Psoas muscle (tissue), 8 donors: ENCODE data around the gene SPEG. TPM values are rescaled to one million over a fixed set of nuclear protein-coding genes. Genes with fewer than 3 reads are reported as not detected.

Experiments
- ATAC-seq, 4 donors: fragments of 200-7000 bp; cut with Tn5 transposase; one replicate each; pipeline ENCODE4 v1.9.1; 2020; ENCODE audit warnings: moderate library complexity in 3 of 4, mild to moderate bottlenecking in 2 of 4
- DNase-seq, 2 donors: peaks; one replicate each; pipeline ENCODE4 v3.0.0-alpha.2; 2020
- H3K27ac ChIP-seq: fragments of 200-600 bp; one replicate; pipeline ENCODE4 v1.8.0; 2022
- H3K27me3 ChIP-seq, 3 donors: fragments of 200-600 bp in 1 of 3; one replicate each; pipeline versions ENCODE4 v1.6.1 to v1.8.0; 2013 to 2022; ENCODE audit warnings: low read length in 2 of 3, mild to moderate bottlenecking in 2 of 3, moderate library complexity in 1 of 3; ENCODE audit not compliant: insufficient read depth in 3 of 3
- H3K36me3 ChIP-seq, 2 donors: fragments of 200-600 bp in 1 of 2; one replicate each; pipeline versions ENCODE4 v1.6.1 to v1.8.0; 2013 to 2022; ENCODE audit warnings: low read depth in 1 of 2, mild to moderate bottlenecking in 1 of 2, moderate library complexity in 1 of 2; ENCODE audit not compliant: insufficient read depth in 1 of 2
- H3K4me1 ChIP-seq: fragments of 200-600 bp; one replicate; pipeline ENCODE4 v1.8.0; 2022
- H3K4me3 ChIP-seq: fragments of 200-600 bp; one replicate; pipeline ENCODE4 v1.8.0; 2022; ENCODE audit warnings: mild to moderate bottlenecking
- H3K9me3 ChIP-seq: fragments of 200-600 bp; one replicate; pipeline ENCODE4 v1.8.0; 2022
- CTCF ChIP-seq: fragments of 200-600 bp; IDR thresholded peaks from one replicate; pipeline ENCODE4 v1.8.0; 2022; ENCODE audit warnings: antibody characterized with exemption
- WGBS, 3 donors: extraction: QIAGEN DNeasy Blood & Tissue Kit; methylation state at CpG; one replicate each; pipeline versions ENCODE4 v1.1.6 to v1.1.7; 2013; 5-methylcytosine and 5-hydroxymethylcytosine counted together
- intact Hi-C, 2 donors: fragments of 100-400 bp; cut with DNase I; formaldehyde crosslinking; loops; one replicate each; pipeline versions ENCODE4 v1.11.0 to v1.14.2; 2022
- polyA plus RNA-seq, 3 donors: library from polyadenylated mRNA; stranded (reverse); fragments of 200-250 nt; gene quantifications; one replicate each; pipeline ENCODE4 v1.2.3, GENCODE V29; 2013
- total RNA-seq, 4 donors: library from RNA; stranded (reverse); fragmentation: NEBNext Ultra II Directional in 2 of 4; extraction: Animal tissue kit (Norgen Biotek cat#: 25700) in 2 of 4; gene quantifications; one replicate each; pipeline versions ENCODE4 v1.2.1 to v1.2.4, GENCODE V29; 2021 to 2023
- donor health status: healthy with polysubstance abuse.
- donor health status: DM: no; HTN: no; CAD: no; lungs with moderate emphysema.
- donor health status: Bipolar disorder and iron deficiency.
- donor health status: healthy.
- donor health status: DM: yes; HTN: yes; CAD: no.
- donor health status: DM: no; HTN: no; CAD: no.
- donor health status: DM: no; HTN: no; CAD: no.
- donor health status: DM: yes; HTN: yes; CAD: no.

The SPEG gene
- total and polyA plus RNA-seq, 7 donors: 34.8 to 419 (median 239) TPM

GRCh38 chr2:219459460-219460311 is 25.0 kb downstream of the SPEG start:
- Histone ChIP-seq H3K36me3 (peaks cover 0 to 45% of the 10 kb centered on the region in 2 donors), H3K27ac (peak overlapping the region; percentile 94), H3K9me3 (no peaks in the 10 kb centered on the region), H3K4me3 (peak overlapping the region; percentile 49), H3K4me1 (peaks cover 32% of the 10 kb centered on the region), H3K27me3 (no peaks in the 10 kb centered on the region)
- peak; percentile 67 to 78 (median 74) for ATAC-seq
- intact Hi-C loops: loop anchor here in 1 of 2 donors (2.0 kb wide), 1 partner anchor 39 kb away; the partner anchor contains the start of gene GMPPA
- TF ChIP-seq CTCF: peak; percentile 93
- DNase-seq: peak; percentile 69 to 86
- 21 to 33% (median 24%) methylated on average over 14 of the region's 14 CpGs for WGBS, 3 donors

GRCh38 chr2:219460424-219460926 is 25.8 kb downstream of the SPEG start:
- H3K27me3 ChIP-seq: no peaks in the 10 kb centered on the region
- peak overlapping the region; percentile 94 for H3K27ac ChIP-seq
- peaks cover 0 to 46% of the 10 kb centered on the region in 2 donors for H3K36me3 ChIP-seq
- H3K4me3 ChIP-seq: peak overlapping the region; percentile 49
- peak; percentile 67 to 84 (median 77) for ATAC-seq
- peaks cover 32% of the 10 kb centered on the region for H3K4me1 ChIP-seq
- H3K9me3 ChIP-seq: no peaks in the 10 kb centered on the region
- intact Hi-C loops: no loop called here
- no peak for TF ChIP-seq CTCF
- WGBS, 3 donors: 5 to 25% (median 13%) methylated on average over 11 to 18 of the region's 18 CpGs
- DNase-seq: peak; percentile 69 to 90

- Histone ChIP-seq H3K4me1 (peaks cover 32% of the 10 kb centered on the region), H3K9me3 (no peaks in the 10 kb centered on the region)
Observed at GRCh38 chr2:219461047-219461514, 26.4 kb downstream of the SPEG start.

DNA sequence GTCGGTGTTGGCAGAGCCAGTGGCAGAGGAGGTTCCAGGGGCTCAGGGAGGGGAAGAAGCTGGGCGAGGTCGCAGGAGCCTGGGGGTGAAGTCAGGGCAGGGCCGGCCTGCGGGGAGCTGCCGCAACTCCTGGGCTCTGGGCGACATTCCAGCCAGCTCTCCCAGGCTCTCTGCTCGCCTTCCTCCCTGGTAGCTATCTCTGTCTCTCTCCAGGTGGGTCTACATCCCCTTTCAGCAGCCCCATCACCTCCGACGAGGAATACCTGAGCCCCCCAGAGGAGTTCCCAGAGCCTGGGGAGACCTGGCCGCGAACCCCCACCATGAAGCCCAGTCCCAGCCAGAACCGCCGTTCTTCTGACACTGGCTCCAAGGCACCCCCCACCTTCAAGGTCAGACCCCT is 27.0 kb downstream of the SPEG start:
- no peak for ATAC-seq
- Histone ChIP-seq H3K27me3 (no peaks in the 10 kb centered on the region), H3K27ac (peak overlapping the region; percentile 94), H3K36me3 (peaks cover 0 to 53% of the 10 kb centered on the region in 2 donors), H3K9me3 (no peaks in the 10 kb centered on the region), H3K4me1 (peaks cover 32% of the 10 kb centered on the region), H3K4me3 (peak overlapping the region; percentile 49)
- 65 to 75% (median 72%) methylated on average over 11 to 14 of the region's 14 CpGs for WGBS, 3 donors
- TF ChIP-seq CTCF: no peak
- intact Hi-C loops: no loop called here
- no peak for DNase-seq

More at GRCh38 chr2:219461047-219461514, 26.4 kb downstream of the SPEG start:
- DNase-seq (peak in 1 of 2 donors; percentile 76), ATAC-seq (peak; percentile 44 to 74 (median 58))
- no peaks in the 10 kb centered on the region for H3K27me3 ChIP-seq
- intact Hi-C loops: no loop called here
- H3K27ac ChIP-seq: peak overlapping the region; percentile 94
- H3K36me3 ChIP-seq: peaks cover 0 to 51% of the 10 kb centered on the region in 2 donors
- peak overlapping the region; percentile 49 for H3K4me3 ChIP-seq
- WGBS, 3 donors: 6 to 20% (median 8%) methylated on average over 8 to 11 of the region's 11 CpGs
- TF ChIP-seq CTCF: no peak
